GM12801 (cell line): ENCODE measurements around the gene YOD1.

ENCODE experiments used
- CTCF ChIP-seq: IDR thresholded peaks from one replicate; pipeline ENCODE4 v1.5.1; 2011; ENCODE audit warnings: control low read depth; ENCODE audit not compliant: insufficient read length; ENCODE audit errors: extremely low read depth

YOD1 gene

GRCh38 chr1:207077470-207078377 is 26.7 kb upstream of the YOD1 start:
- no peak for TF ChIP-seq CTCF

DNA sequence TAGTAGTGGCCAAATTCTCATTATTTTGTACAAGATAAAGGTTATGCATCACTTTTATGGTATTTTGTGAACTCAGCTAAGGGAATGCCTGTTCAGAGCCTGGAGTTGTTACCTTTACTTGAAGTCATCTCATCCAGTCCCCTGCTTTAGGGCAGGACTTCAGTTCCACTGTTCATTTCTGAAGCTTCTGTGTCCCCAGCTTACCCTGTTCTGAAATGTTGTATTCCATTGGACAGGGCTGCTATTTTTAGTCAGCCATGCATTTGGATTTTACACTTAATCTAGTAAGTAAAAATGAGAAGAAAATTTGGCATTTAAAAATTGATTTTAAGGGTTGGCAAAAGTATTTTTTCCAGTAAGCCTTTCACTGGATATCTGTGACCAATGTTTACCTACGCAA is 26.0 kb upstream of the YOD1 start:
- TF ChIP-seq CTCF = no peak

GRCh38 chr1:207076181-207076955 is 25.4 kb upstream of the YOD1 start:
- no peak for TF ChIP-seq CTCF

DNA sequence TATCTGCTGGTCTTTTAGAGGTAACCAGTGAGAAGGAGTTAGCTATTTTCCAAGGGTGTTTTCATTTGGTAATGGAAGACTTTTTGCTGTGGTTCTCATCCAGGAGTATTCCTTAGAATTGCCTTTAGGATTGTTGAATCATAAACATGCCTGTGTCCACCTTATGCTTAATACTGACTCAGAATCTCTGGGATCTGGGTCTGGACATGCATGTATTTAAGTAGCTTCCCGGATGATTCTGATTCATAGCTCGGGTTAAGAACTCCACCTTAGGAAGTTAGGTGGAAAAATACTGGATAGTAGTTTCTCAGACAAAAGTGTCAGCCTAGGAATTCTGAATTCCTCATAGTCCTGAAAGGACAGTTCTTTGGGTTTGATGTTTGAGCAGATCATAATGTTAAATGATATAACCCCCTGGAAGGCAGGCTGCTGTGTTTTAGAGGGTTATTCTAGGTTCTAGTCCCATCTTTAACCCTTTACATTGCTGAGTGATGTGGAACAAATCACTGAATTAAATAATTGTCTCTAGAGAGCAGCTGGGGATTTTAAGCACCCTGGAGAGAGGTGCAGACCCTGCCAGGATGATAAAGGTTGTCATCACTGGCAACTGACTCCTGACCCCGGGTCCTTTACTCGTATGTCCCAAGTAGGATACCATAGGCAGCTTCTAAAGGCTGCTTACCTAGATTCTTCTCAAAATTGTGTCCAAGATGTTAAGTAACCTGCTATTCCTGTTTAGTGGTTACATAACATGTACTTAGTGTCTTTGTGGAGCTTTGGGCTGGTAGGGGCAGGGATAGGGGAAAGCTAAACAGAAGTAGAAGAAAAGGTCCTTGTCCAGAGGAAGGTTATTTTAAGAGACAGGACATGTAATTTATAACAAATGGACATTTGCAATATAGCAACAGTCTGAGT is 23.2 kb upstream of the YOD1 start:
- TF ChIP-seq CTCF = no peak

DNA sequence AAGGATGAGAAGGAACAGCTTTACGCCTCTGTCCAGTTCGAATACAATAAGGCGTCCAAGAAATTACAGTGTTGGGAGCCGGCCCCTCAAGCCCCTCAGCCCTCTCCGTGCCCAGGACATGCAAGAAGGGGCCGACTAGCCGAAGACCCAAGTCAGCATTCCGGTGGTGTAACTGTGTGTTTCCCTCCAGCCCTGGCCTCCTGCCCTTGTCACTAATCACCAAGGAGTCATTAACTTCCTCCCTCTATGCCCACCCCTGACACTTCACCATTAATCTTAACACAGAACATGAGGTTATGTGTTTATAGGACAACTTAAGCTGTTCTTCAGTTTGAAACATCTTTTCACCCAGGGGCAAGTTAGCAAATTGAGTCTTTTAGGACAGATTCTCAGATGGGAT is 21.2 kb upstream of the YOD1 start:
- no peak for TF ChIP-seq CTCF

DNA sequence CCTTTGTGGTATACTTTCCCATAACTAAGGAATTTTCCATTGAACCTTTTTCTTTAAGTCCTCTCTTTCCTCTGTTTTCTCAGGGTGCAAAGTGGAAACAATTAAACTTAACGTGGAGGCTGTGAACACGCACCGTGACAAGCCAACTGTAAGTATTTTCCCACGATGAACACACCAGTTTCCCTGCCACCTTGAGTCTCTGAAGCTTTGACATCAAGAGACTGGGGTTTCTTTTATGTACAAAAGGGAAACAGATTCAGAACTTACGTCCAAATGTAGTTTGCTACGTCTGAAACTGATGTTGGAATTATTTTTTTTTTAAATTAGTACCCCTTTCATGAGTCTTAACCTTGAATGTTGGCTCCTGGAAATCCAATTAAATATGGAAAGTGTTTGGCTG is 20.4 kb upstream of the YOD1 start:
- TF ChIP-seq CTCF = no peak

- TF ChIP-seq CTCF = no peak
These were observed 19.8 kb upstream of the YOD1 start for GRCh38 chr1:207070811-207071210.
